ENCODE data around the gene CYBC1. TPM values are rescaled to one million over a fixed set of nuclear protein-coding genes. Genes with fewer than 3 reads are reported as not detected.

CYBC1 gene
- total and polyA plus RNA-seq, 10 donors = 105 to 333 (median 284) TPM

DNA sequence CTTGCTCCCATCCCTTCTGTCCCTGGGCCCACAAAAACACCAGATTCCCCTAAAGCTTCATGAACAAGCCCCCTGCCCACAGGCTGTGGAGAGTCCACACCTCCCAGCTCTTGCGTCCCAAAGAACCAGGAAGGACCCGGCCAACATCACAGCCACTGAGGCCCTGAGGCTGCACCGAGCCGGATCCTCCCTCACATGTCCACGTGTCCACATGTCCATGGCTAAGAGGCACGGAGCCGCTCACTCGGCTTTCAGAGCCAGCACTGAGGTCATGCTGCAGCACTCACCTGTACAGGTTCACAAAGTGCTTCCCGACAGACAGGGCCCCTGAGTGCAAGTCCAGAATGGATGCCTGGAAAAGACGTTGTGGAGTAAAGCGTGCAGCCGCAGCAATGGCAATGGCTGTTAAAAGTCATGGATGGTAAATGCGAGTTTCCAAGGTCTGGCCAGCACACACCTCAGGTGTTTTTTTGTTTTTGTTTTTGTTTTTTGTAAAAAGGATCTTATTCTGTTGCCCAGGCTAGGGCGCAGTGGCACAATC lies 44.4 kb downstream of the CYBC1 start:
- Histone ChIP-seq H3K9me3 (no peaks in the 10 kb centered on the region), H3K4me3 (no peak overlapping the region)

DNA sequence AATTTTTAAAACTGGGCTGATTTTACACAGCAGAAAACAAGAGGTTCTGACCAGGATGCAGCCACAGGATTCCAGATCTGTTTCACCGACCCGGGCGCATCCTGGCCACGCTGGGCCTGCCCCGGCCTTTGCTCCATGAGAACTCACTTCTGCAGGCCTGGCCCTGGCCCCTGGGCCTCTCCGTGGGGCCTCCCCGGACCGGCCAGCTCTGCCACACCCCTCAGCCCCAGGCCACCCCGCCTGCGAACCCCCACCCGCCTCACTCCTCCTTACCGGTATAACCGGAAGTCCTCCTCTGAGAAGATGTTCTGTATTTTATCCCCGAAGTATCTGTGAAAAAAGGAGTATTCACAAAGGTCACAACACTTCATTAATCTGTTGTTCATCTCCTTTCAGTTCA lies 45.5 kb downstream of the CYBC1 start:
- Histone ChIP-seq H3K4me3 (no peak overlapping the region), H3K4me1 (peaks cover 6 to 43% (median 22%) of the 10 kb centered on the region in 6 donors), H3K27me3 (replicated peaks in 1 of 7) (no peaks in the 10 kb centered on the region), H3K9me3 (no peaks in the 10 kb centered on the region), H3K36me3 (peaks cover 0 to 73% (median 26%) of the 10 kb centered on the region in 6 donors), H3K27ac (no peak overlapping the region)
- WGBS, 5 donors = 92 to 98% (median 95%) methylated on average over 14 of the region's 14 CpGs
- intact Hi-C loops (cut with DNase I; ENCODE audit: low total_unique reads) = no loop called here
- TF ChIP-seq POLR2AphosphoS5 (IDR thresholded peaks at IDR 0.05) (no peak), POLR2A (IDR thresholded peaks at IDR 0.05) (no peak)
- TF ChIP-seq, protein P1, sequence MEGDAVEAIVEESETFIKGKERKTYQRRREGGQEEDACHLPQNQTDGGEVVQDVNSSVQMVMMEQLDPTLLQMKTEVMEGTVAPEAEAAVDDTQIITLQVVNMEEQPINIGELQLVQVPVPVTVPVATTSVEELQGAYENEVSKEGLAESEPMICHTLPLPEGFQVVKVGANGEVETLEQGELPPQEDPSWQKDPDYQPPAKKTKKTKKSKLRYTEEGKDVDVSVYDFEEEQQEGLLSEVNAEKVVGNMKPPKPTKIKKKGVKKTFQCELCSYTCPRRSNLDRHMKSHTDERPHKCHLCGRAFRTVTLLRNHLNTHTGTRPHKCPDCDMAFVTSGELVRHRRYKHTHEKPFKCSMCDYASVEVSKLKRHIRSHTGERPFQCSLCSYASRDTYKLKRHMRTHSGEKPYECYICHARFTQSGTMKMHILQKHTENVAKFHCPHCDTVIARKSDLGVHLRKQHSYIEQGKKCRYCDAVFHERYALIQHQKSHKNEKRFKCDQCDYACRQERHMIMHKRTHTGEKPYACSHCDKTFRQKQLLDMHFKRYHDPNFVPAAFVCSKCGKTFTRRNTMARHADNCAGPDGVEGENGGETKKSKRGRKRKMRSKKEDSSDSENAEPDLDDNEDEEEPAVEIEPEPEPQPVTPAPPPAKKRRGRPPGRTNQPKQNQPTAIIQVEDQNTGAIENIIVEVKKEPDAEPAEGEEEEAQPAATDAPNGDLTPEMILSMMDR (IDR thresholded peaks at IDR 0.05 in 8 of 11, conservative IDR thresholded peaks at IDR 0.05 in 3 of 11) = no peak
- DNase-seq = no peak

More for the DNA sequence above, 44.4 kb downstream of the CYBC1 start:
- no peak for DNase-seq
- no peak for TF ChIP-seq POLR2AphosphoS5 (IDR thresholded peaks at IDR 0.05)
- no peak for TF ChIP-seq POLR2A (IDR thresholded peaks at IDR 0.05)
- TF ChIP-seq, protein P1 (IDR thresholded peaks at IDR 0.05 in 8 of 11, conservative IDR thresholded peaks at IDR 0.05 in 3 of 11) = no peak
- intact Hi-C loops (cut with DNase I; ENCODE audit: low total_unique reads) = no loop called here
- 94 to 98% (median 96%) methylated on average over 14 of the region's 14 CpGs for WGBS, 5 donors
- Histone ChIP-seq H3K27me3 (replicated peaks in 1 of 7) (no peaks in the 10 kb centered on the region), H3K36me3 (peaks cover 0 to 81% (median 29%) of the 10 kb centered on the region in 6 donors), H3K4me1 (peaks cover 2 to 31% (median 11%) of the 10 kb centered on the region in 6 donors), H3K27ac (no peak overlapping the region)

DNA sequence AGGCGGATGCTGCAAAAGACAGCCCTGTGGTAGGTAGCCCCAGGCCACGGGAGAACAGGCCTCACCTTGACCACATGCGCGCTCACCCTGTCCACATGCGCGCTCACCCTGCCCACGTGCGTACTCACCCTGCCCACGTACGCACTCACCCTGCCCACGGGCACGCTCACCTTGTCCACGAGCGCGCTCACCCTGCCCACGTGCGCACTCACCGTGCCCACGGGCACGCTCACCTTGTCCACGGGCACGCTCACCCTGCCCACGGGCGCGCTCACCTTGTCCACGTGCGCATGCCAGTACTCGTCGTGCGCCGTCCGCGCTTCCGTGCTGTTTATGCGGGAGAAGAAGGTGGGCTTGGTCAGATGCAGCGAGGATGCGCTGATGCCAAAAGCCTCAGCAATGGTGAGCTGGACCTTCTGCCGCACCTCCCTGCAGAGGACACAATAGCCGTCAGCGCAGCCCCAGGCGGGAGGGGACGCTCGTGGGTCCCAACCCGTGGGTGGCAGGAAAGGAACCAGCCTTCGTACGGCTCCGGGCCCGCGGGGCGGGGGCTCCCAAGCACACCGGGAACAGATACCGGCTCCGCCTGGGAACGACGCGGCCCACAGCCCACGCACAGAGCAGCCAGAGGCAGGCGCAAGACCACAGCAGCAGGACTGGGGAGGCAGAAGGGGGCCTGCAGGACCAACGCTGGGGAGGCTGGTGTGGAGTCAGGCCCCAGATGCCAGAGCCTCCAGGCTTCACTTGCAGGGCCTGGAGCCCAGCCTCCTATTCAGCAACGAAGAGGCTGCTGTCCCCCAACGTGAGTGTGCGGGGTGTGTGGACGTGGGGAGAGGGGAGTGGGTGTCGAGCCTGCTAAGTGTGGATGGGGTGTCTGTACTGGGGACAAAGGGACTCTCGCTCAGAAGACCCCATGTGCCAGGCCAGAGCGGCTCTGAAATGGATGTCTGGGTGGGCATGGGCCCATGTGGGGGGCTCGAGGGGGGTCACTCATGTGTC lies 46.6 kb downstream of the CYBC1 start:
- H3K4me1 ChIP-seq = peaks cover 6 to 54% (median 29%) of the 10 kb centered on the region in 6 donors
- no peak for DNase-seq
- H3K9me3 ChIP-seq = no peaks in the 10 kb centered on the region
- H3K36me3 ChIP-seq = peaks cover 0 to 73% (median 23%) of the 10 kb centered on the region in 6 donors
- TF ChIP-seq, protein P1 (IDR thresholded peaks at IDR 0.05 in 8 of 11, conservative IDR thresholded peaks at IDR 0.05 in 3 of 11) = no peak
- TF ChIP-seq POLR2A (IDR thresholded peaks at IDR 0.05) (no peak), POLR2AphosphoS5 (IDR thresholded peaks at IDR 0.05) (no peak)
- no peak overlapping the region for H3K4me3 ChIP-seq
- WGBS, 5 donors = 95 to 96% (median 95%) methylated on average over 52 to 67 of the region's 67 CpGs
- intact Hi-C loops (cut with DNase I; ENCODE audit: low total_unique reads) = no loop called here
- no peak overlapping the region for H3K27ac ChIP-seq
- no peaks in the 10 kb centered on the region for H3K27me3 ChIP-seq (replicated peaks in 1 of 7)

DNA sequence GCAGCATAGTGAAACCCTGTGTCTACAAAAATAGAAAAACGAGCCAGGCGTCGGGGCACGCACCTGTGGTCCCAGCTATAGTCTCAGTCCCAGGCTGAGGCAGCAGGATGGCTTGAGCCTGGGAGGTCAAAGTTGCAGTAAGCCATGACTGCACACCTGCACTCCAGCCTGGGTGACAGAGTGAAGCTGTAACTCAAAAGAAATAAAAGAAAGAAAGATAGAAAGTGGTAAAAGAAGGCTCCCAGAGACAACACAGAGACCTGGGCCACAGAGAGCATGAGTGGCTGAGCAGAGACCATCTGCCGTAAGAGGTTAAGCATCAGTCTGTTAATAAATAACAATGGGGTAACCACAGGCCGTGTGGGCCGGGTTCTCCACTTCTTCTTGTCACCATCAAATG lies 47.7 kb downstream of the CYBC1 start:
- Histone ChIP-seq H3K4me3 (no peak overlapping the region), H3K9me3 (no peaks in the 10 kb centered on the region), H3K36me3 (peaks cover 0 to 72% (median 16%) of the 10 kb centered on the region in 6 donors), H3K27ac (no peak overlapping the region), H3K27me3 (replicated peaks in 1 of 7) (no peaks in the 10 kb centered on the region), H3K4me1 (peaks cover 6 to 48% (median 28%) of the 10 kb centered on the region in 6 donors)
- WGBS, 5 donors = 80 to 85% (median 83%) methylated on average over 7 of the region's 7 CpGs
- TF ChIP-seq, protein P1 (IDR thresholded peaks at IDR 0.05 in 8 of 11, conservative IDR thresholded peaks at IDR 0.05 in 3 of 11) = no peak
- no peak for TF ChIP-seq POLR2A (IDR thresholded peaks at IDR 0.05)
- no peak for TF ChIP-seq POLR2AphosphoS5 (IDR thresholded peaks at IDR 0.05)
- no peak for DNase-seq
- intact Hi-C loops (cut with DNase I; ENCODE audit: low total_unique reads) = no loop called here

All from spleen (tissue), 11 donors.